Left kidney (tissue), 2 donors: Measurements from ENCODE around the gene RRAS. TPM values are rescaled to one million over a fixed set of nuclear protein-coding genes. Genes with fewer than 3 reads are reported as not detected.
A peak's percentile ranks its signal among the peaks of the same experiment; 100 is the strongest.

Experiments used
- DNase-seq: peaks from one replicate; pipeline ENCODE4 v3.0.0-alpha.2; 2013
- polyA plus RNA-seq: library from polyadenylated mRNA; unstranded; fragments of 120-200 nt; gene quantifications from one replicate; pipeline ENCODE4 v1.2.1, GENCODE V29; 2013; ENCODE audit not compliant: insufficient read length

The RRAS gene
- polyA plus RNA-seq, 1 donor = 16.2 TPM

GRCh38 chr19:49595819-49596404 is 44.0 kb downstream of the RRAS start:
- no peak for DNase-seq

GRCh38 chr19:49594993-49595818 is 44.7 kb downstream of the RRAS start:
- DNase-seq = no peak

- no peak for DNase-seq
Observed at GRCh38 chr19:49594157-49594992, 45.6 kb downstream of the RRAS start.

GRCh38 chr19:49593233-49594113 is 46.5 kb downstream of the RRAS start:
- DNase-seq = peak; percentile 89

GRCh38 chr19:49592486-49593232 is 47.3 kb downstream of the RRAS start:
- DNase-seq = no peak

- DNase-seq = no peak
Observed at GRCh38 chr19:49591731-49592485, 48.0 kb downstream of the RRAS start.

DNA sequence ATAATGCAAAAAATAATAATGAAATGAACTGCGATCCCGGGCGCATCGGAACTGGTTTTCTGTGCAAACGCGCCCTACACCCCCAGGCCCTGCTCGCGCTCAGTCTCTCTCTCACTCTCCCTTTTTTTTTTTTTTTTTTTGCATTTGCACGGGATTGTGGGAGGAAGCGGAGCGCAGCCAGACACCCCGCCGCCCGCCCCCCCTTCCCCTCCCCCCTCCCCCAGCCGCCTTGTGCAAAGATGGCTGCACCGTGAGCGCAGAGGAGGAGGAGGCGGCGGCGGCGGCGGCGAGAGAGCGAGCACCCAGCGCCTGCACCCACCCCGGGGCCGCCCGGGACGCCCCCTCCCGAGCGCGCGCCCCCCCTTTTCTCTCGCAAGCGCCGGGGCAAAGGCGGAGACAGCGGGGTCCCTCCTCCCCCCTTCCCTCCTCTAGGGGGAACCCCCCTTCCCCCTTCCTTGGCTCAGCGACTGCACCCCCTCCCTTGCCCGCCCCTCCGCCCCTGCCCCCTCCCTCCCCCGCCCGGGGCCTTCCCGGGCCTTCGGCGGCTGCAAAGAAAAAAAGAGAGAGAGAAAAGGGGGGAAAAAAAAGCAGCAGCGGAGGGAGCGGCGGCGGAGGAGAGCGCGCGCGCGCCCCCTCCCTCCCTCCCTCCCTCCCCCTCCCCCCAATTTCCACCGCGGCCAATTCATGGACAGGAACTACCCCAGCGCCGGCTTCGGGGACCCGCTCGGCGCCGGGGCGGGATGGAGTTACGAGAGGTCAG is 48.8 kb downstream of the RRAS start, which contains the start of gene PRR12:
Gene PRR12, plus strand, starts transcription at position 212 of the 760 bp plus-strand sequence. Its CDS starts 473 bp downstream, at position 685.
- DNase-seq = peak; percentile 71

GRCh38 chr19:49590071-49590970 is 49.6 kb downstream of the RRAS start:
- peak; percentile 96 for DNase-seq

DNA sequence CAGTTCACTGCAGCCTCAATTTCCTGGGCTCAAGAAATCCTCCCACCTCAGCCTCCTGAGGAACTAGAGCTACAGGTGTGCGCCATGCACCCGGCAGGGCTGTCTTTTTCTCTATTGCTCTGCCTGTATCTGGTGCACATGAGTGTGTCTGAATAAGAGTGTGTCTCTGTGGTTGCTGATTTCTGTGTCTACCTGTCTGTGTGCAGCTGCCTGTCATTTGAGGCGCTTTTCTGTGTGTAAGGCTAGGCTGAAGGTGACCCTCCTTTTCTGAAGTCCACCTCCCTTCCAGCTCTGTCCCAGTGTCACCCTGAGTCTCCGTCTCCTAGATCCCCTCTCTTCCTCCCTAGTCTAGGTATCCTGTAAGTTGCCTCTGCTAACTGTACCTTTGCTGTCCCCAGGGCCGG is 50.4 kb downstream of the RRAS start:
- no peak for DNase-seq

- DNase-seq = no peak
Observed at GRCh38 chr19:49588365-49589122, 51.4 kb downstream of the RRAS start.

DNA sequence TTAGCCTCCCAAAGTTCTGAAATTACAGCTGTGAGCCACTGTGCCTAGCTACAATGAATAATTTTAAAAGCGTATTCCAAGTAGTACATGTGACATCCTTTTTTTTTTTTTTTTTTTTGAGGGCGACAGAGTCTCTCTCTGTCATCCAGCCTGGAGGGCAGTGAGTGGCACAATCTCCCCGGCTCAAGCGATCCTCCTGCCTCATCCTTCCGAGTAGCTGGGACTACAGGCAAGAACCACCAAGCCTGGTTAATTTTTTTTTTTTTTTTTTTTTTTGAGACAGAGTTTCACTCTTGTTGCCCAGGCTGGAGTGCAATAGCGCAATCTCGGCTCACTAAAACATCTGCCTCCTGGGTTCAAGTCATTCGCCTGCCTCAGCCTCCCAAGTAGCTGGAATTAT is 52.7 kb downstream of the RRAS start:
- no peak for DNase-seq

Other genes with a start within 250 kb of the RRAS start
- not detected for gene PTH2, start 216.7 kb downstream of the RRAS start, polyA plus RNA-seq
- not detected for gene GFY, start 214.8 kb downstream of the RRAS start, polyA plus RNA-seq
- 0.43 TPM for gene SLC17A7, start 198.6 kb downstream of the RRAS start, polyA plus RNA-seq
- gene PIH1D1, start 188.3 kb downstream of the RRAS start, polyA plus RNA-seq = 91.6 TPM
- gene ALDH16A1, start 186.9 kb downstream of the RRAS start, polyA plus RNA-seq = 16.6 TPM
- gene FLT3LG, start 165.9 kb downstream of the RRAS start, polyA plus RNA-seq = 3.3 TPM
- 2,088 TPM for gene RPL13A, start 152.5 kb downstream of the RRAS start, polyA plus RNA-seq
- 2,367 TPM for gene RPS11, start 143.7 kb downstream of the RRAS start, polyA plus RNA-seq
- 222 TPM for gene FCGRT, start 127.5 kb downstream of the RRAS start, polyA plus RNA-seq
- gene RCN3, start 112.1 kb downstream of the RRAS start, polyA plus RNA-seq = 14.6 TPM
- 61.9 TPM for gene NOSIP, start 59.6 kb downstream of the RRAS start, polyA plus RNA-seq
- gene PRRG2, start 58.8 kb downstream of the RRAS start, polyA plus RNA-seq = 7.3 TPM
- gene PRR12, start 49.0 kb downstream of the RRAS start, polyA plus RNA-seq = 20.7 TPM
- gene SCAF1, start 2.1 kb upstream of the RRAS start, polyA plus RNA-seq = 28.7 TPM
- 53.2 TPM for gene IRF3, start 25.7 kb upstream of the RRAS start, polyA plus RNA-seq
- gene BCL2L12, start 25.8 kb upstream of the RRAS start, polyA plus RNA-seq = 20.7 TPM
- 202 TPM for gene PRMT1, start 37.1 kb upstream of the RRAS start, polyA plus RNA-seq
- gene ADM5, start 49.5 kb upstream of the RRAS start, polyA plus RNA-seq = 1.3 TPM
- gene CPT1C, start 51.0 kb upstream of the RRAS start, polyA plus RNA-seq = 11.5 TPM
- gene TSKS, start 123.2 kb upstream of the RRAS start, polyA plus RNA-seq = 0.08 TPM
- 52.9 TPM for gene AP2A1, start 126.9 kb upstream of the RRAS start, polyA plus RNA-seq
- 33.9 TPM for gene FUZ, start 173.1 kb upstream of the RRAS start, polyA plus RNA-seq
- 71.9 TPM for gene MED25, start 178.1 kb upstream of the RRAS start, polyA plus RNA-seq
- gene PTOV1, start 211.0 kb upstream of the RRAS start, polyA plus RNA-seq = 296 TPM
- gene PNKP, start 227.4 kb upstream of the RRAS start, polyA plus RNA-seq = 71.5 TPM
- 26.1 TPM for gene AKT1S1, start 237.2 kb upstream of the RRAS start, polyA plus RNA-seq
- gene TBC1D17, start 237.6 kb upstream of the RRAS start, polyA plus RNA-seq = 39.7 TPM